HG02973 (cell line): Measurements from ENCODE around the gene CNPPD1.
A peak's percentile ranks its signal among the peaks of the same experiment; 100 is the strongest.

Experiments used
- ATAC-seq: cut with Tn5 transposase; IDR thresholded peaks from one replicate; pipeline ENCODE4 v1.9.1; 2021; ENCODE audit warnings: moderate library complexity; ENCODE audit not compliant: unreplicated experiment

The CNPPD1 gene

DNA sequence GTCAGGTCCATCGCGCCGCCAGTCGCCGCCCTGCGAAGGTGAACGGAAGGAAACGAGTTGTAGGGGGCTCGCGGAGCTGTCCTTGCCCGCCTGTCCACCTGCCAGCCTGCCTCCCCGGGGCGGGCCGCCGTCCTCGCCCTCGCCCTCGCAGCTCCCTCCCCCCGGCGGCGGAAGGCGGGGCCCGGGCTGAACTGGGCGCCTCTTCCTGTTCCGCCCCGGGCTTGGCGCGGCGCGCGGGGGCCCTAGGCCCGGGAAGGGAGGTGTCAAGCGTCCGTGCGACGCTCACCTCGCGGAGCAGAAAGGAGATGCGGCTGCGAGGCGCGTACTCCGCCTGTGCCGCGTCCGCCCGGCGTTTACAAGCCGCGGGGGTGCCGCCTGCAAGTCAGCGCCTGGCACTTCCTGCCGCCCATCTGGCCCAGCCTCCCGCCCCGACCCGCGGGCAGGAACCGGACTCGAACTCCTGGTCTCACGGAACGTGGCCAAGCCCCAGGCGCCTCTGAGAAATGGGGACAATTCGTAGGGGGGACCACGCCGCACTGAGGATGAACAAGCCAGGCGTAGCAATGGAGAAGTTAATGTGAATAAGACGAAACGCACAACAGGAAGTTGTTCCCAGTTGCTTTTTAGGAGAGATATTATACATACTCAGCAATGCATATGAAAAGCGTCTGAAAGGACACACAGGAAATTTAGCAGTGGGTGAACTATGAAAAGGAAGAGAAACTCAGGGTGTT, at the start of gene CNPPD1:
Gene CNPPD1, minus strand, starts transcription at position 108 of the 734 bp plus-strand sequence. Its CDS starts 97 bp downstream, at position 11.
- ATAC-seq = peak; percentile 61

DNA sequence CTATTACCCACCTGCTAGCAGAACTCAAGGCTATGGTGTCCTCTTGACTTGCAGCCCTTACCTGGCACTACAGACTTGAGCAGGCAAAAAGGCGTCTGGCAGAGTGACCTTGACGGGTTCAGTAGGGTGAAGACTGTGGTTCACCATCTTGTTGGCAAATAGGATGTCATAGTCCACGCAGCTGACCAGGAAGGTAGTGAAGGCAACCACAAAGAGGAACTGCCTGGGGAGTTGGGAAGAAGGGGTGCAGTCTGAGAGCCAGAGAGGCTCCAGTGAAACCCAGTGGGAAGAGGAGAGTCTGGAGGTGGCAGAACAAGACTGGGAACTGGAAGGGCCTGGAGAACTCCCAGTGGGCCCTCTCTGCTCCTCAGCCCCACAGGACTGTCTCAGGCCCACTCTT, 48.6 kb upstream of the CNPPD1 start:
- ATAC-seq = no peak

DNA sequence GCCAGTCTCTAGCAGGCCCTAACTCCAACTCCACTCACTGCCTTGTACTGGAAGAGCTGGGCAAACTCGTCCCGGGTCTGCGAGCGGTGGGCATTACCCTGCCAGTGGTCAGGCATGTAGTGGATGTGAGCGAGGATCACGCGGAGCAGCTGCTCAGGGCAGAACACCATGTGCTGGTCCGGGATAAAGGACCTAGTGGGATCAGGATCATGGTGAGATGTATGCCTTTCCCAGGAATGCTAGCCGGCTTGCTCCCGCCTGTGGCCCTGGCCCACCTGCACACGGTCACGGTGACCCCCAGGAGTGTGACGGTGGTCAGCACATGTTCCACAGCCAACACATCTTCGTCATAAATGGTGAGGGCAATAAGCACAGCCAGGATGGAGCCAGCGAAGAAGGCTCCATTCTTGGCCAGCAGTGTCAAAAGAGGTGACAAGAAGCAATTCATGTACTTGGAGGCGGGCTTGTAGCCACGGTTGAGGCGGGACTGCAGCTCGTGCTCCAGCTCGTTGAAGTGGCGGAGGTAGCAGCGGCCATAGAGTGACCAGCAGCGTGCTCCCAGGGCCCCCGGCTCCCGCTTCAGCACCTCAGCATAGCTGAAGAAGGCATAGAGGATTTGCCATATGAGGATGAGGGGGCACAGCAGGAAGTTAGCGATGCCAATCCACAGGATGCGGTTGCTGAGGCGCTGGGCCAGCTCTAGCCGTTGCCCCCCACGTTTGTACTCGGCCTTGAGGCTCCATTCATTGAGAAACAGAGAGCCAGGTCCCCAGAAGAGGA, 47.3 kb upstream of the CNPPD1 start:
- no peak for ATAC-seq

DNA sequence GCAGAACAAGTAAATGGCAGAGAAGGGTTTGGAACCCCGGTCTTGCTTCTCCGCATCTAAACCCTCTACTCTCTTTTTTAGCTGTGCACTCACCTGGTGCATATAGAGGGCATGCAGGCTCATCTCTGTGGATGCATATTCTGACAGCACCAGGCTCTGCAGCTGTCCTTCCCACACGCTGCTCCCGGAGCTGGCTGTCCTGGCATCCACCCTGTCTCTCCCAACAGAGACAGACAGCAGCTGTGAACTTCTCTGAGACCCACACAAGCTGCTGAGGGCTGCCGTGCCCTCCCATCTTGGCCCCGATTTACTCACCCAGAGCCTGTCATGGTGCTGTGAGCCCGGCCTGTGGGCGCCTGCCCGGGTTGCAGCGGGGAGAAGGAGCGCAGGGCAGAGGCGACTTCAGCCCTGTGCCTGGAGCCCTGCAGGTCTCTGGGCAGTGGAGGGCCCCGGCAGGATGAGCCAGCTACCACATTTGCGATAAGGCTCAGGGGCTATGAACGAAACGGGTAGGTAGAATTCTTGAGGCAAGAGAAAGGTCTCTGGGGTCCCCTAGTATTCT, 45.3 kb upstream of the CNPPD1 start:
- no peak for ATAC-seq

DNA sequence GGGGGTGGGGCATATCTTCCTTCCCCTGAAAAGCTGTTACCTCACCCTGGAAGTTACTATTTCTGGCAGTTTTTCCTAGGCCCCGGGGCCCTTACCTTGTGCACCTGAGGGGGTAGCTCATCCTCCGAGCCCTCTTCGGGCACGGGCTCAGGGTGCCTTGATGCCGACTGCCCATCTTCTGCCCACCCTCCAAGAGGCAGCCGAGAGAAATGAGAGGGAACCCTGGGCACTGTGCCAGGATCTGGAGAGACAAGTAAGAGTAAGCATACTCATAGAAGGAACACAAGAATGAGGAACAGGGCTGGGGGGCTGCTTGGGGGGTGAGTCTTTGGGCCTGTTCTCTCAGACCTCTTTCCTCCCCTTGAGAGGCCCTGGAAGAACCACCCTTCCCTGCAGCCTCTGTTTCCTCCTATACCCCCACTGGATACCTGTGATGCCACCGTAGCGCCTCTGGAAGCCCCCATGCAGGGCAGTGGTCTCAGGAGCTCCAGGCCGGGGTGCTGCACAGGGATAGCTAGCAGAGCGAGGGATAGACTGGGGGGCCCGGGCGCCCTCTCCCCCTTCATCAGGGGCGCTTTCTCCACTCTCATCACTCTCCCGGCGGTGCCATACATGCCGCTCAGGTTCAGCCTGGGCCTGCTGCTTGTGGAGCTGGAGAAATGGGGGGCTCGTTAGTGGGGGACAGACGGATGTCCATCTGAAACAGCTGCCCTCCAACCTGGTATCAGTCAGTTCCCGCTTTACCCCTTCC, 44.1 kb upstream of the CNPPD1 start:
- ATAC-seq = no peak

DNA sequence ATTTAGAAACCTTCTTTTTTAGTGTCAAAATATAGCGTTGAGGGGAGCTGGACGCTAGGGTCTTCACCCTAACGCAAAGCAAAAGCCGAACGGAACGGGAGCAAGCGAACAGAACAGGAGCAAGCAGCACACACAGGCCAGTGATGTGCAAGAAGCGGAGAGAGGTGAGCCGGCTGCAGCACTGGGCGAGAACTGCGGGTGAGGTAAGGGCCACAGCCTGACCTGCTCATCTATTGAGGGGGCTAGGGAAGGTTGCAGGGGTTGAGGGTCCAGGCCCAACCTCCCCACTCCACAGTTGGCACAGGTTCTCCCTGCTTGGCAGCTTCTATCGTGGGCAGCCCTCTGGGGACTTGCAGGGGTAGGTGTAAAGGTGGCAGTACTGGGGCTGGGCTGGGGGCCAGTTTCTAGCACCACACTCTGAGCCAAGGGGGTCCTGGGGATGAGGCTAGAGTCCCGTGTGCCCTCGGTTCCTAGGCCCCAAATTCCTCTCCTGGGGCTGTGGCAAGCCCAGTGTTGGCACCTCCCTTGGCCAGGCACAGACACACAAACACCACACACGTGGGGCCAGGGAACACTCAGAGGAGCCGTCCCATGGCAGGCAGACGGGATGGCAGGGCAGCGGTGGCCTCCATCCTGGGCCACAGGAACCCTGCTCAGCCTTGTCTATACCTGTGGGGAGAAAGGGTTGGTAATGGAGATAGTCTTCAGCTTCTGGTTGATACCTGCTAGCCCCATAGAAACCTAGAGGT, 43.2 kb upstream of the CNPPD1 start:
- no peak for ATAC-seq

DNA sequence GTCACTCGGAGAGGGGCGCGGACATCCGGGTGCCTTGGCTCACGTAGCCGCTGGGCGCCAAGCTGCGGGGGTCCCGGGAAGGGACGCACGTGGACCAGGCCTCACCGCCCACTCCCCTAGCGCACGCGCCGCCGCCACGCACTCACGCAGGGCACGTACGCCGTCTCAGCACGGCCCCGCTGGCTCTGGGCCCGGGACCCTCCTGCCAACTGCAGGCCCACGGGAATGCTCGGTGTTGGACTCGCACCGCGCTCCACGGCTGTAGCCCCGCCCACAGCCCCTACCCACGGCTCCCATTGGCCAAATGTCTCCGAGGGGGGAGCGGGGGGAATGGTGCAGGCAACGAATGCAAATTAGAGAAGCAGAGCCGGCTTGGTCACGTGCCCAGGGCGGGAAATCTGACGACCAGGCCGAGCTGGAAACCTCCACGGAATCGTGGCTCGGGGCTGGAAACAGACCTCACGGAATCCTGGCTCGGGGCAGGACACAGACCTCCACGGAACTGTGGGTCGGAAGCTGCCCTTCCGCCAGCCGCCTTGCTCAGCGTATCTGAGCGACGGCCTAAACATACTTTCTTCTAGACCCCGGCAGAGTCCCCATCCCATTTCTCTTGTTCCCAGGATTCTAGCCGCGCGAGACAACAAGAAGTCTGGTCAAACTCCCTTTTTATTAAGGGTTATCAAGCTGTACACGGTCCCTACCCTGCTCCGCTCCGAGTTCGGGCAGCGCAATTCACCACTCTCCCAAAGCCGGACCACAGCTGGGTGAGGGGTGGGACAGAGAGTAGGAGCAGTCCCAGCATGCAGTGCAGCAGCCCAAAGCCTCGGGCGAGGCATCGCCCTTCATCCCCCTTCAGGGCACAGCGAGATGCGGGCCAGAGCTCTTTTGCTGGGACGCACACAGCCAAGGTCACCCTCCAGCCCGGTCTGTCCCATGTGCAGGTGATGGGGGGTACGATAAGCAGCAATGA, 42.3 kb upstream of the CNPPD1 start, which contains the start of gene ABCB6:
Gene ABCB6, minus strand, starts transcription at position 227 of the 970 bp plus-strand sequence. CDS start 285 bp downstream, outside the sequence.
- ATAC-seq = peak; percentile 66

- ATAC-seq = peak; percentile 17
Observed at GRCh38 chr2:219218217-219218731, 41.5 kb upstream of the CNPPD1 start.

DNA sequence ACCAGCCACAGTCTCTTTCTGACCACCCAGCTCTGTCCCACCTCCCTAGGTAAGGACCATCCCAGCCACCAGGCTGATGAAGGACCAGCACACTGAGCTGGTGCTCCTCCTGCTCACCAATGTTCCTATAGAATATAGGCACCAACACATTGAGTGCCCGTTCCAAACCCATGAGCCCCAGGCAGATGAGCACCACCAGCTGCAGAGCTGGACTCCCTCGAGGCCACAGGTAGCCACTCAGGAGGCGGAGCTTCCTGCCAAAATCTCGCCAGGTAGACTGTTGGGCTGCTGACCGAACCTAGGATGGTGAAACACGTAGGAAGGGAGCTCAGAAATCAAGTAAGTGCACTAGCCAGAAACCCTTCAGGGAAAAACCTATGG, 39.8 kb upstream of the CNPPD1 start:
- no peak for ATAC-seq

DNA sequence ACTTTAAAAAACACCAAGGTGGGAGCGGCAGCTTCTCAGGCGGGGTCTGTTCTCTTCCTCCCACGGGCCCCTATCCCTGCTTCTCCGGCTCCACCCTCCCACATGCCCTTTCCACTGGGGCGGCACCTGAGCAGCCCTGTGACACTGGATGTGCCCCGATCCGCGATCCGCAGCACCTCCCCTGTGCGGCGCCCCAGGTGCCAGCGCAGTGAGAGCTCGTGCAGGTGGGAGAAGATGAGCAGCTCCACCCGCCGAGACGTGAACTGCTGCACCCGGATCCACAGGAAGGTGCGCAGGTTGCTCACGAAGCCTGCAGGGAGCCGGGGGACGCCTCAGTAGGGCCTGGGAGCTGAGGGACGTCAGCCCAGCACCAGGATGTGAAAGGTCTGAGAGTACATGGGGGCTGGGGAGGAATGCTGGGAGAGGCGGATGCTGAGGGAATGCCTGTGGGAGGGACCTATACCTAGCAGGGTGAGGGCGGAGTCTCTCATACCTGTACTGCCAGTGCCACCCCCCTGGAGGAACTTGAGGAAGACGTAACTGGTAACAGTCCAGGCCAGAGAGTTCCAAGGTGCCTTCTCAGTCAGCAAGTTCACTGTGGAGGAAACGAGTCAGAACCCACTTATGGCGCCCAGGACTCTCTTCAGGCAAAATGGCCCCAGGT, 39.3 kb upstream of the CNPPD1 start:
- no peak for ATAC-seq

DNA sequence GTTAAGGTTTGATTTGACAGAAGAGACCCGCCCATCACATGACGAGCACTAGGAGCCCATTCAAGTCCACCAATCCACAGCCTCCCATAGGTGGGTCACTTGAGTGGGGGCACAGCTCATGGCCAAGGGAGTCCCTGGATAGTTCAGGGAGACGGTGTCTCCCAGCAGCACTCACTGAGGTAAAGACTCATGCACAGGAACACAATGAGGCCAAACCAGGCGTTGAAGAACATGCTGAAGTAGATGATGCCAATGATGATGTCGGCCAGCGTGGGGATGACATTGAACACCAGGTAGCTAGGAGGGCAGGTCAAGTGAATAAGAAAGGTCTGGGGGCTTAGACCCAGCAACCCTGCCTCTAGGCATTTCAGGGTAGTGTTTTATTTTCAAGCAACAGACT, 38.1 kb upstream of the CNPPD1 start:
- no peak for ATAC-seq

DNA sequence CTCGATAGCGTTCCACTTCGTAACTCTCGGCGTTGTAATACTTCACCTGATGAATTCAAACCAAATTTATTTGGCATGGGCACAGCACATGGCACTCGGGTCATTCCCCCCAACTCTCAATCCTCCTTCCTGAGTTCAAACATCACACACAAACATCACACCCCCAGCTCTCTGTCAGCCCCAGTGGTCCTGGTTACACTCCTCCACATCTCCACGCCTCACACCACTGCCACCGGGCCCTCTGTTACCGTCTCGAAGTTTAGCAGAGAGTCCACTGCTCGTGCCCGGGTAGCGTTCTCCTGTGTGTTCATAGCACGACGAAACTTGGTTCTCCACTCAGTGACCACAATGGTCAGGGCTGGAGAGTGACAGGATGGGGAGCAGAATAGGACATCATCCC, 37.4 kb upstream of the CNPPD1 start:
- no peak for ATAC-seq

GRCh38 chr2:219213486-219214071, 36.9 kb upstream of the CNPPD1 start:
- ATAC-seq = no peak

- ATAC-seq = no peak
Observed at GRCh38 chr2:219213026-219213415, 36.3 kb upstream of the CNPPD1 start.

- no peak for ATAC-seq
Observed at GRCh38 chr2:219210886-219211362, 34.2 kb upstream of the CNPPD1 start.

- no peak for ATAC-seq
Observed at GRCh38 chr2:219210196-219210885, 33.6 kb upstream of the CNPPD1 start.
